ENCODE measurements around the gene ZNF101. TPM values are rescaled to one million over a fixed set of nuclear protein-coding genes. Genes with fewer than 3 reads are reported as not detected.

Gene ZNF101
- total and polyA plus RNA-seq, 8 donors: 3.3 to 7.1 (median 4.3) TPM

DNA sequence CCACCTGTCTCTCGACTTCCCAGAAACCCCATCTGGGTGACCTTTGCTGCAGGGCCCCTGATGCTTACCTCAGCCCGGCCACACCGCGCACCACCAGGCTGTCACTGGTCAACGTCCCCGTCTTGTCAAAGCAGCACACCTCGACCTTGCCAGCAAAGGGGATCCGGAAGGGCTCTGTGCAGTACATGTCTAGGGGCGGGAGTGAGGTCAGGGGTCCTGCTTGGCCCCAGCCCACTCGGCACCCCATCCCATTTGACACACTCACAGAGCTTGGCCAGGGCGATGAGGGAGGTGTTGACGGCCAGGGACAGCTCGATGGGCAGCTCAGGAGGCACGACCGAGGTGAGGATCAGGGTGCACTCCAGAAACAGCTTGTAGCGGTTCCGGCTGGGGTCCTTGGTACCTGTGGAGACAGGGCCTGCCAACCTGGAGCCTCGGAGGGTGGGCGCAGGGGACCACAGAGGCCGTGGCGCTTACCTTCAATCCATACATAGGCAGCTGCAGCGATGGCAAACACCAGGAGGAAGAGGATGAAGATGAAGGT is 13.5 kb upstream of the ZNF101 start:
- Histone ChIP-seq H3K27ac (no peak overlapping the region), H3K4me3 (no peak overlapping the region), H3K27me3 (no peaks in the 10 kb centered on the region), H3K4me1 (no peaks in the 10 kb centered on the region), H3K36me3 (peaks cover 13 to 90% (median 60%) of the 10 kb centered on the region in 3 donors), H3K9me3 (no peaks in the 10 kb centered on the region)
- no peak for FAIRE-seq
- TF ChIP-seq, protein P1, sequence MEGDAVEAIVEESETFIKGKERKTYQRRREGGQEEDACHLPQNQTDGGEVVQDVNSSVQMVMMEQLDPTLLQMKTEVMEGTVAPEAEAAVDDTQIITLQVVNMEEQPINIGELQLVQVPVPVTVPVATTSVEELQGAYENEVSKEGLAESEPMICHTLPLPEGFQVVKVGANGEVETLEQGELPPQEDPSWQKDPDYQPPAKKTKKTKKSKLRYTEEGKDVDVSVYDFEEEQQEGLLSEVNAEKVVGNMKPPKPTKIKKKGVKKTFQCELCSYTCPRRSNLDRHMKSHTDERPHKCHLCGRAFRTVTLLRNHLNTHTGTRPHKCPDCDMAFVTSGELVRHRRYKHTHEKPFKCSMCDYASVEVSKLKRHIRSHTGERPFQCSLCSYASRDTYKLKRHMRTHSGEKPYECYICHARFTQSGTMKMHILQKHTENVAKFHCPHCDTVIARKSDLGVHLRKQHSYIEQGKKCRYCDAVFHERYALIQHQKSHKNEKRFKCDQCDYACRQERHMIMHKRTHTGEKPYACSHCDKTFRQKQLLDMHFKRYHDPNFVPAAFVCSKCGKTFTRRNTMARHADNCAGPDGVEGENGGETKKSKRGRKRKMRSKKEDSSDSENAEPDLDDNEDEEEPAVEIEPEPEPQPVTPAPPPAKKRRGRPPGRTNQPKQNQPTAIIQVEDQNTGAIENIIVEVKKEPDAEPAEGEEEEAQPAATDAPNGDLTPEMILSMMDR (IDR thresholded peaks at IDR 0.05): no peak
- 93 to 97% methylated on average over 22 of the region's 22 CpGs for WGBS, 2 donors
- DNase-seq: peak in 1 of 6 donors; percentile 69
- no peak for ATAC-seq
- intact Hi-C loops (cut with DNase I): no loop called here

DNA sequence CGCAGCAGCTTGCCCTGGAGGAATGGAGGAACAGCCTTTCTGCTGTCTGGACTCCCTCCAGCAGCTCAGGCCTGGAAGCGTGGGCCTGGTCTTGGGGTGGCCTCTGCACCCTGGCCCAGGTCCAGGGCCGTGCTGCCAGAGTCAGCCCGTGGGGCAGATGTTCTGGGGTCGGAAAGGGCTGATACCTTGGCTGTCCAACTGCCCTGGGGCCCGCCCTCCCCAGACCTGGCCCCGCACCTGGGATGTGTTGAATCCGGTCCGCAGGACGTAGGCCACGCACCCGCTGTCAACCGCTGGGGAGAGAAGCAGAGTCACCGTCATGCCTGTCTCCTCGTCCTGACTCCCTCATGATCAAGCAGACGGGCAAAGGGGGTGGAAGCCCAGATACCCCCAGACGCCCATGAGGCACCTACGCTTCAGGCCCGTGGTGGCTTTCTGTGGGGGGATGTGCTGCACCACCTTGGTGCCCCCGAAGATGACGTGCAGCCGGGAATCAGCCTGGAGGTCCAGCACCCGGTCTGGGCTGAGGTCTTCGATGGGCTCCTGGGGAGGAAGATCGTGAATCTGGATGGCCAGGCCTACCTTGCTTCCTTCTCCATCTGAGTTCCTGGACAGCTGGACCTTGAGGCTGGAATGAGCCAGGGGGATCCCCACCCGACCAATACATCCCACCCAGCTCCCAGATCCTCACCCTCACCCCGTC is 12.8 kb upstream of the ZNF101 start:
- Histone ChIP-seq H3K9me3 (no peaks in the 10 kb centered on the region), H3K27me3 (no peaks in the 10 kb centered on the region), H3K4me3 (no peak overlapping the region), H3K4me1 (no peaks in the 10 kb centered on the region), H3K27ac (no peak overlapping the region), H3K36me3 (peaks cover 13 to 85% (median 57%) of the 10 kb centered on the region in 3 donors)
- FAIRE-seq (no peak), DNase-seq (peak in 1 of 6 donors; percentile 72), ATAC-seq (no peak)
- 92 to 93% methylated on average over 27 of the region's 27 CpGs for WGBS, 2 donors
- intact Hi-C loops (cut with DNase I): no loop called here
- TF ChIP-seq, protein P1 (IDR thresholded peaks at IDR 0.05): no peak

DNA sequence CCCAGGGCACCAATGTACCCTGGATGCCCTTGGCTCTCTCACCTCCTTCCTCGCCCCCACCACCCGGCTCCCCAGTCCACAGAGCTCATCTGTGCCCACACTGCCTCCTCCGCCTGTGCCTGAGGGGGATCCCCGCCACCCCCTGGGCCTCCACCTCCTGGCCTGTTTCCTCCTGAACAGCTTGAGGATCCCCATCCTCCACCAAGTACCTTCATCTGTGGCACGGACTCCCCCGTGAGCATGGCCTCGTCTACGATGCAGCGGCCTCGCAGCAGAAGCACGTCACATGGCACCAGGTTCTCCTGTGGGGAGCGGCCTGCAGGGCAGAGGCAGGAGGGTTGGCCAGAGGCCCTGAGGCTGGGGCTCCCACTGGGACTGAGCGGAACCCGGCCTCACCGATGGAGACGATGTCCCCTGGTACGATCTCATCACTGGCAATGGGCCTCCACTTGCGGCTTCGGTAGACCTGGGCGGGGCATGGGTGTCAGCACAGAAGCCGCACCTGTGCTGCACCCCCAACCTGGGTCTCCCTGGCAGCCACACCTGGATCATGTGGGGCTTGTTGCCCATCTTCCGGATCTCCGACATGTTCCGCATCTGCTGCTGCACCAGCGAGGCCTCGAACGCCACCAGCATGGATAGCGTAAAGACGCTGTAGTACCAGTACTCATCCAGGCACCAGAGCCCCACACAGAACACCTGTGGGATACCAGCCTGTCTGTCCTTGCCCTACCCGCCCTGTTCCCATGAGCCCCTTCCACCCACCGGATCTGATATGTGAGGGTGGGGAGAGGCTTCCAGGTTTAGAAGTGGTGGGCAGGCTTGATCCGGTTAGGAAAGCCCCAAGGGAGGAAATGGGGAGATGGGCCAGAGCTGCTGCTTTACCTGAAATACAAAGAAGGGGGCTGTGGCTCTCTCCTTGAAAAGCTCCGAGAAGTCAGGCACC is 11.9 kb upstream of the ZNF101 start:
- Histone ChIP-seq H3K4me1 (peaks cover 0 to 4% (median 0%) of the 10 kb centered on the region in 3 donors), H3K27me3 (no peaks in the 10 kb centered on the region), H3K9me3 (no peaks in the 10 kb centered on the region), H3K27ac (no peak overlapping the region), H3K4me3 (no peak overlapping the region), H3K36me3 (peaks cover 13 to 75% (median 49%) of the 10 kb centered on the region in 3 donors)
- no peak for ATAC-seq
- intact Hi-C loops (cut with DNase I): no loop called here
- 95 to 97% methylated on average over 33 of the region's 33 CpGs for WGBS, 2 donors
- peak in 2 of 6 donors; percentile 9 to 71 for DNase-seq
- TF ChIP-seq, protein P1 (IDR thresholded peaks at IDR 0.05): no peak
- no peak for FAIRE-seq

DNA sequence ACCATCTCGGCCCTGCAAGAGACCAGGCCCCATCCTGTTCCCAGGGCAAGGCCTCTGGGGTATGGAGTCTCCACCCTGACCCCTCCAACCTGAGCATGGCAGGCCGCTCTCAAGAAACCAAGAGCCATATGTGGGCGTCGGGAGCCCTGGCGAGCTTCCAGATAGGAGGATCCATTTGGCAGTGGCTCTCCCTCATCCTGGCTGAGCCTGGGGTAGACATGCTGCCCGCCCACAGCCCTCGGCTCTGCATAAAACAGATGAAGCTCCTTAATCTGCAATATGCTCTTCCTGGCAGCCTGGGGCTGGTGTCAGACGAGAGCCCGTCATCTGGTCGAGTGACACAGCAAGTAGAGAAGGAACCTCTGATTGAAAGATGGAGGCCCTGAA is 11.2 kb upstream of the ZNF101 start:
- DNase-seq (peak in 2 of 6 donors; percentile 11 to 65), FAIRE-seq (no peak), ATAC-seq (no peak)
- no peak overlapping the region for H3K27ac ChIP-seq
- TF ChIP-seq, protein P1 (IDR thresholded peaks at IDR 0.05): no peak
- no peaks in the 10 kb centered on the region for H3K9me3 ChIP-seq
- 82 to 89% methylated on average over 10 of the region's 10 CpGs for WGBS, 2 donors
- intact Hi-C loops (cut with DNase I): no loop called here
- H3K4me1 ChIP-seq: peaks cover 0 to 11% (median 0%) of the 10 kb centered on the region in 3 donors
- H3K4me3 ChIP-seq: no peak overlapping the region
- H3K27me3 ChIP-seq: no peaks in the 10 kb centered on the region
- H3K36me3 ChIP-seq: peaks cover 13 to 69% (median 49%) of the 10 kb centered on the region in 3 donors

All from pancreas (tissue), 10 donors.